Activated CD8-positive, alpha-beta T cell treated with anti-CD3 and anti-CD28 coated beads for 36 hours (primary cell): ENCODE results near the gene TAGLN2. TPM values are rescaled to one million over a fixed set of nuclear protein-coding genes. Genes with fewer than 3 reads are reported as not detected.

Source experiments
- ATAC-seq: fragments of 200-7000 bp; cut with Tn5 transposase; one replicate; pipeline ENCODE4 v1.10.0; 2021; ENCODE audit warnings: mild to moderate bottlenecking, moderate library complexity
- CTCF ChIA-PET: fragments of 350-600 bp; sonication (Branson Sonifier 250); formaldehyde crosslinking; loops from one replicate; lab custom pipeline; 2021; ENCODE audit warnings: antibody characterized with exemption; lab: Charles Lee
- POLR2A ChIA-PET: fragments of 350-600 bp; sonication (Branson Sonifier 250); formaldehyde crosslinking; loops from one replicate; lab custom pipeline; 2021; ENCODE audit warnings: antibody characterized with exemption; lab: Charles Lee
- DNase-seq: peaks from one replicate; pipeline ENCODE4 v3.0.0-alpha.2; 2020
- H3K27ac Mint-ChIP-seq: one replicate; pipeline ENCODE4 v1.8.0; 2021; ENCODE audit warnings: mild to moderate bottlenecking, mixed read lengths
- H3K27me3 Mint-ChIP-seq: one replicate; pipeline ENCODE4 v1.8.0; 2021; ENCODE audit warnings: mixed read lengths
- H3K36me3 Mint-ChIP-seq: one replicate; pipeline ENCODE4 v1.8.0; 2021; ENCODE audit warnings: low read depth, mixed read lengths
- H3K4me1 Mint-ChIP-seq: one replicate; pipeline ENCODE4 v1.8.0; 2021; ENCODE audit warnings: low read depth, mixed read lengths
- H3K4me3 Mint-ChIP-seq: one replicate; pipeline ENCODE4 v1.8.0; 2021; ENCODE audit warnings: mild to moderate bottlenecking, moderate library complexity, mixed read lengths
- H3K9me3 Mint-ChIP-seq: one replicate; pipeline ENCODE4 v1.8.0; 2021; ENCODE audit warnings: mixed read lengths
- CTCF ChIP-seq: fragments of 200-600 bp; IDR thresholded peaks from one replicate; pipeline ENCODE4 v1.8.0; 2022; ENCODE audit warnings: antibody characterized with exemption, mild to moderate bottlenecking
- intact Hi-C: fragments of 100-400 bp; cut with micrococcal nuclease; formaldehyde crosslinking; loops from one replicate; pipeline ENCODE4 v1.10.0; 2022
- total RNA-seq, 2 experiments: library from RNA; stranded (reverse); gene quantifications; one replicate each; pipeline ENCODE4 v1.2.3, GENCODE V29; 2021

TAGLN2 gene
- total RNA-seq, 2 experiments from 2014 or later, result 475 to 482 TPM

GRCh38 chr1:159951016-159951415 is 25.7 kb upstream of the TAGLN2 start:
- DNase-seq, result no peak
- ChIA-PET CTCF (interaction anchor here (1.6 to 8.4 kb wide), 2 partner anchors 13 to 56 kb away, joined by 4 to 70 read pairs; no protein-coding TSS in a partner anchor), POLR2A (no interaction called here)
- no peaks in the 10 kb centered on the region for H3K9me3 Mint-ChIP-seq
- H3K27me3 Mint-ChIP-seq, result peaks cover 8% of the 10 kb centered on the region
- no peaks in the 10 kb centered on the region for H3K4me1 Mint-ChIP-seq
- no peak overlapping the region for H3K4me3 Mint-ChIP-seq
- no peak overlapping the region for H3K27ac Mint-ChIP-seq
- TF ChIP-seq CTCF, result no peak
- no peak for ATAC-seq
- no peaks in the 10 kb centered on the region for H3K36me3 Mint-ChIP-seq
- intact Hi-C loops, result no loop called here

- H3K4me3 Mint-ChIP-seq, result no peak overlapping the region
- no peak for ATAC-seq
- peaks cover 11% of the 10 kb centered on the region for H3K27me3 Mint-ChIP-seq
- ChIA-PET POLR2A (interaction anchor here (0.7 kb wide), 1 partner anchor 110 kb away, joined by 3 read pairs; no protein-coding TSS in a partner anchor), CTCF (interaction anchor here (1.9 kb wide), 1 partner anchor 57 kb away, joined by 11 read pairs; no protein-coding TSS in a partner anchor)
- no peaks in the 10 kb centered on the region for H3K36me3 Mint-ChIP-seq
- H3K27ac Mint-ChIP-seq, result no peak overlapping the region
- peaks cover 2% of the 10 kb centered on the region for H3K4me1 Mint-ChIP-seq
- DNase-seq, result no peak
- TF ChIP-seq CTCF, result no peak
- H3K9me3 Mint-ChIP-seq, result no peaks in the 10 kb centered on the region
- intact Hi-C loops, result no loop called here
Measured at GRCh38 chr1:159949981-159950381, 24.7 kb upstream of the TAGLN2 start.

GRCh38 chr1:159949123-159949522 is 23.8 kb upstream of the TAGLN2 start:
- ChIA-PET CTCF (interaction anchor here (1.9 kb wide), 1 partner anchor 58 kb away, joined by 11 read pairs; no protein-coding TSS in a partner anchor), POLR2A (no interaction called here)
- Mint-ChIP-seq H3K4me1 (peaks cover 2% of the 10 kb centered on the region), H3K4me3 (no peak overlapping the region), H3K27ac (no peak overlapping the region), H3K27me3 (peaks cover 16% of the 10 kb centered on the region), H3K9me3 (no peaks in the 10 kb centered on the region), H3K36me3 (no peaks in the 10 kb centered on the region)
- no peak for TF ChIP-seq CTCF
- DNase-seq (no peak), ATAC-seq (no peak)
- intact Hi-C loops, result no loop called here

- no peak overlapping the region for H3K4me3 Mint-ChIP-seq
- POLR2A ChIA-PET, result no interaction called here
- ATAC-seq (no peak), DNase-seq (no peak)
- H3K27me3 Mint-ChIP-seq, result peaks cover 21% of the 10 kb centered on the region
- intact Hi-C loops, result no loop called here
- peaks cover 2% of the 10 kb centered on the region for H3K4me1 Mint-ChIP-seq
- TF ChIP-seq CTCF, result no peak
- no peaks in the 10 kb centered on the region for H3K36me3 Mint-ChIP-seq
- H3K27ac Mint-ChIP-seq, result no peak overlapping the region
- H3K9me3 Mint-ChIP-seq, result no peaks in the 10 kb centered on the region
- CTCF ChIA-PET, result no interaction called here
Measured at GRCh38 chr1:159947942-159948341, 22.6 kb upstream of the TAGLN2 start.

- no peak for DNase-seq
- CTCF ChIA-PET, result interaction anchor here (0.7 to 2.3 kb wide), 15 partner anchors 8 to 148 kb away, joined by 3 to 21 read pairs (median 3); partner anchors contain the start of gene SLAMF8
- POLR2A ChIA-PET, result interaction anchor here (1.0 to 1.1 kb wide), 2 partner anchors 80 to 169 kb away, joined by 3 read pairs; no protein-coding TSS in a partner anchor
- H3K4me3 Mint-ChIP-seq, result peak overlapping the region; percentile 28
- intact Hi-C loops, result no loop called here
- H3K36me3 Mint-ChIP-seq, result no peaks in the 10 kb centered on the region
- H3K27ac Mint-ChIP-seq, result no peak overlapping the region
- peaks cover 2% of the 10 kb centered on the region for H3K4me1 Mint-ChIP-seq
- H3K27me3 Mint-ChIP-seq, result peaks cover 22% of the 10 kb centered on the region
- ATAC-seq, result no peak
- H3K9me3 Mint-ChIP-seq, result no peaks in the 10 kb centered on the region
- no peak for TF ChIP-seq CTCF
Measured at GRCh38 chr1:159946242-159947187, 21.2 kb upstream of the TAGLN2 start.
